ENCODE results near the gene ATP2C2.
"Not testable (repeated sequence)": the region's sequence is repeated elsewhere in the genome, so short reads cannot be mapped to it uniquely, and the experiment has no call there.

Gene ATP2C2

DNA sequence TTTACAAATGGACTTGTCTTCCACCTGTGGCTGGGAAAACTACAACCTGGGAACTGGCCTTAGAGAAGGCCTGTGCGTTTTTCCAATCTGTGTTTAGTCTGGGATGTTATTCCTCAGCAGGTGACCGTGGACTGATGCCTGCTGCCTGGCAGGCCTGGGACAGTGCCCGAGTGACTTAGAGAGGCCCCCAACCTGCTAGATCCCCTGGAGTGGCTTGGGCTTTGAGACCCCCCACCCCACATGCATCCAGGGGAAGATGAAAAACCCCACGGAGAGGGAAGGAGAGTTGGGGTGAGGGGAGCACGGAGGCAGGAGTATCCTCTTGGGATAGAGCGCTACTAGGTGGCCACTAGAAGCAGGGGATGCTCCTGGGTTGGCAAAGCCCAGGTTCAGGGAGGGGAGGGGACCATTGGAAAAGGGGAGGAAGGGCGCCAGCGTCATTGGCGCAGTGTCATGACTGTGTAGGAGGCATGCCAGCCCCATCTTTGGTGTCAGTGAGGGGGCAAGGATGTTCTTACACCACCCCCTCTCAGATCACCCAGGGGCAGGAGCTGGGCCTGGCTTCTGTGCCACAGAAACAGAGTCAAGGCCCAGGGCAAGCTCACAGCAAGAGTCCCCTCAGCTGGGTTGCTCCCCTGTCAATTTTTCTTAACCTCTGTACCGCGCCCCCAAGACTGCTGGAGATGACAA is 82.0 kb downstream of the ATP2C2 start:
- TF ChIP-seq, protein P1, sequence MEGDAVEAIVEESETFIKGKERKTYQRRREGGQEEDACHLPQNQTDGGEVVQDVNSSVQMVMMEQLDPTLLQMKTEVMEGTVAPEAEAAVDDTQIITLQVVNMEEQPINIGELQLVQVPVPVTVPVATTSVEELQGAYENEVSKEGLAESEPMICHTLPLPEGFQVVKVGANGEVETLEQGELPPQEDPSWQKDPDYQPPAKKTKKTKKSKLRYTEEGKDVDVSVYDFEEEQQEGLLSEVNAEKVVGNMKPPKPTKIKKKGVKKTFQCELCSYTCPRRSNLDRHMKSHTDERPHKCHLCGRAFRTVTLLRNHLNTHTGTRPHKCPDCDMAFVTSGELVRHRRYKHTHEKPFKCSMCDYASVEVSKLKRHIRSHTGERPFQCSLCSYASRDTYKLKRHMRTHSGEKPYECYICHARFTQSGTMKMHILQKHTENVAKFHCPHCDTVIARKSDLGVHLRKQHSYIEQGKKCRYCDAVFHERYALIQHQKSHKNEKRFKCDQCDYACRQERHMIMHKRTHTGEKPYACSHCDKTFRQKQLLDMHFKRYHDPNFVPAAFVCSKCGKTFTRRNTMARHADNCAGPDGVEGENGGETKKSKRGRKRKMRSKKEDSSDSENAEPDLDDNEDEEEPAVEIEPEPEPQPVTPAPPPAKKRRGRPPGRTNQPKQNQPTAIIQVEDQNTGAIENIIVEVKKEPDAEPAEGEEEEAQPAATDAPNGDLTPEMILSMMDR (IDR thresholded peaks at IDR 0.05; ENCODE audit: low read depth, low read length, missing control alignments), result no peak
- DNase-seq (ENCODE audit: low read depth), result no peak
- no peak overlapping the region for H3K4me3 ChIP-seq (ENCODE audit: low read depth, low read length)

DNA sequence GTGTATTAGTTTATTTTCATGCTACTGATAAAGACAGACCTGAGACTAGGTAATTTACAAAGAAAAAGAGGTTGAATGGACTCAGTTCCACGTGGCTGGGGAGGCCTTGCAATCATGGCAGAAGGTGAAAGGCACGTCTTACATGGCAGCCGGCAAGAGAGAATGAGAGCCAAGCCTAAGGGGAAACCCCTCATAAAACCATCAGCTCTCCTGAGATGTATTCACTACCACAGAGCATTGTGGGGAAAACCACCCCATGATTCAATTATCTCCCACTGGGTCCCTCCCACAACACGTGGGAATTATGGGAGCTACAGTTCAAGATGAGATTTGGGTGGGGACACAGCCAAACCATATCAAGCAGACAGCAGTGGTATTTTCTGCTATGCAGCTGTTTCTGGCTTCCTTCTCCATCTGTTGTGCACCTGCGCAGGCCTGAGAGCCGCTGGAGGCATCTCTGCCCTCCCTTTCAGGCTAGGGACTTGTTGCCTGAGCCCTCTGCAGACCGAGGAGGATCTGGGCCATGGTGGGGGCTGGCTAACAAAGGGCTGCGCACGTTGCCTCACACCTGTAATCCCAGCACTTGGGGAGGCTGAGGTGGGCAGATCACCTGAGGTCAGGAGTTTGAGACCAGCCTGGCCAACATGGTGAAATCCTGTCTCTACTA is 82.8 kb downstream of the ATP2C2 start:
- H3K4me3 ChIP-seq (ENCODE audit: low read depth, low read length); DNase-seq (ENCODE audit: low read depth): not testable (repeated sequence)

DNA sequence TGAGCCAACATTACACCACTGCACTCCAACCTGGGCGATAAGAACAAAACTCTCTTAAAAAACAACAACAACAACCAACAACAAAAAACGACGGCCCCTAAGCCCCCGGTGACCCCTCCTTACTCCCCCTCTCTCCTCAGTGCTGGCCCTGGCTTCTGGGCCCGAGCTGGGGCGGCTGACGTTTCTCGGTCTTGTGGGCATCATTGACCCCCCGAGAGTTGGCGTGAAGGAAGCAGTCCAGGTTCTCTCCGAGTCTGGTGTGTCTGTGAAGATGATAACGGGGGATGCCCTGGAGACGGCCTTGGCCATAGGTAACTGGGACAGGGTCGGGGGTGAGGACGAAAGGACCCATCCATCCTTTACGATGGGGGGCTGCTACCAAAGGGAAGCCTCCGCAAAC is 83.4 kb downstream of the ATP2C2 start:
- no peak for DNase-seq (ENCODE audit: low read depth)
- H3K4me3 ChIP-seq (ENCODE audit: low read depth, low read length), result no peak overlapping the region
- TF ChIP-seq, protein P1 (IDR thresholded peaks at IDR 0.05; ENCODE audit: low read depth, low read length, missing control alignments), result no peak

DNA sequence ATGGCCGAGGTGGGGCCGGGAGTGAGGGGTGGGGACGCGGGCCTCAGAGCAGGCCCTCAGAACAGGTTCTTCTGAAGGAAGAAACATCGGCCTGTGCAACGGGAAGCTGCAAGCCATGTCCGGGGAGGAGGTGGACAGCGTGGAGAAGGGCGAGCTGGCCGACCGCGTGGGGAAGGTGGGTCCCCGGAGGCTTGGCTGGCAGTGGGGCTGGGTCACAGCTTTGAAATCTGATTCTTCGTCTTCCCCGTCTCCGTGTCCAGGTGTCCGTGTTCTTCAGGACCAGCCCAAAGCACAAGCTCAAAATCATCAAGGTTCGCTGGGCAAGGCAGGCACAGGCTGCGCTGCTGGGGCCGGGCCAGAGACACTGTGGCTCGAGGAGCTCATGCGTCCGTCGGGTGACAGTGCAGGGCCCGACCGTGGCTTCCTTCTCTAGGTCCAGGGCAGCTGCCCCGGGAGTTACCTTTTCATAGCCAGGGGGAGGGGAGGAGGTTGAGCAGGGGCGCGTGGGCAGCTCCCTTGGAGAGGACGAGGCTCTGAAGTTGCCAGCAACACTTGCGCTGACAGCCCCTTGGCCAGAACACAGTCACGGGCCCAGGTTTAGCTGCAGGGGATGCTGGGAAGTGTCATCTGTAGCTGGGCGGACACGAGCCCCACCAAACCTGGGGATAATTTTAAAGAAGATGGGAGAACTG is 84.9 kb downstream of the ATP2C2 start:
- TF ChIP-seq, protein P1 (IDR thresholded peaks at IDR 0.05; ENCODE audit: low read depth, low read length, missing control alignments), result no peak

DNA sequence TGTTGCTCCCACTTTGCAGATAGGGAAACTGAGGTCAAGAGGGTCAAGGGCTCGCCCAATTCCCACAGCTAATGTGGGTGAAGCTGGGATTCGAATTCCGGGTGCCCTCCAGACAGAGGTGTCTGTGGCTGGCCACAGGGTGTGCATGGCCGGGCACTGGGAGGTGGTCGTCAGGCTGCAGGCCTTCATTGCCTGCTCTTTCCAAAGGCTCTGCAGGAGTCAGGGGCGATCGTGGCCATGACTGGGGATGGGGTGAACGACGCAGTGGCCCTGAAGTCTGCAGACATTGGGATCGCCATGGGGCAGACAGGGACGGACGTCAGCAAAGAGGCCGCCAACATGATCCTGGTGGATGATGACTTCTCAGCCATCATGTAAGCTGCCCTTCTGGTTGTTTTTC is 86.3 kb downstream of the ATP2C2 start:
- DNase-seq (ENCODE audit: low read depth), result no peak
- TF ChIP-seq, protein P1 (IDR thresholded peaks at IDR 0.05; ENCODE audit: low read depth, low read length, missing control alignments), result no peak
- H3K4me3 ChIP-seq (ENCODE audit: low read depth, low read length), result no peak overlapping the region

More for the DNA sequence above, 84.9 kb downstream of the ATP2C2 start:
- DNase-seq (ENCODE audit: low read depth), result no peak
- no peak overlapping the region for H3K4me3 ChIP-seq (ENCODE audit: low read depth, low read length)

DNA sequence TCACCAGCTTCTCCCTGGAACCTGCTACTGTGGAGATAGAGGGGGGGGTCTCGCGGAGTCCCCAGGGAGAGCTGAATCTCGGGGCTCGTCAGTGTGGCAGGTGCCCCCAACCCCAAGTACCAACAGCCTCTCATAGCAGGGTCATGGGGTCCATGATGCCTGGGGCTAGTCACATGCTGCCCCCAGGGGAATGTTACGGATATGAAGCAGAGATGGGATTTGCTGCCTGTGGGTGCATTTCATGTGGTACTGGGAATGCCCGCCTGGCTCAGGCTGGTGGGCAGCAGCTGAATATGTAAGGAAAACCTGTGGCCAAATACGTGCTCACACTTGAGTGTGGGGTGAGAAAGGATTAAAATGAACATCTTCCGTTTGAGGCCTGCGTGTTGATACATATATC is 86.7 kb downstream of the ATP2C2 start:
- H3K4me3 ChIP-seq (ENCODE audit: low read depth, low read length), result no peak overlapping the region
- no peak for DNase-seq (ENCODE audit: low read depth)
- TF ChIP-seq, protein P1 (IDR thresholded peaks at IDR 0.05; ENCODE audit: low read depth, low read length, missing control alignments), result no peak

All from GM12864 (cell line).